Bronchus fibroblast of lung (primary cell): ENCODE data around the gene HMCN2. TPM values are rescaled to one million over a fixed set of nuclear protein-coding genes. Genes with fewer than 3 reads are reported as not detected.

Experiments used
- total RNA-seq: library from RNA; depleted of rRNA; stranded (reverse); fragments of >200 nt; gene quantifications from 2 replicates; pipeline ENCODE4 v1.2.3, GENCODE V29; 2015

HMCN2 gene
- total RNA-seq: not detected in 2 replicates

DNA sequence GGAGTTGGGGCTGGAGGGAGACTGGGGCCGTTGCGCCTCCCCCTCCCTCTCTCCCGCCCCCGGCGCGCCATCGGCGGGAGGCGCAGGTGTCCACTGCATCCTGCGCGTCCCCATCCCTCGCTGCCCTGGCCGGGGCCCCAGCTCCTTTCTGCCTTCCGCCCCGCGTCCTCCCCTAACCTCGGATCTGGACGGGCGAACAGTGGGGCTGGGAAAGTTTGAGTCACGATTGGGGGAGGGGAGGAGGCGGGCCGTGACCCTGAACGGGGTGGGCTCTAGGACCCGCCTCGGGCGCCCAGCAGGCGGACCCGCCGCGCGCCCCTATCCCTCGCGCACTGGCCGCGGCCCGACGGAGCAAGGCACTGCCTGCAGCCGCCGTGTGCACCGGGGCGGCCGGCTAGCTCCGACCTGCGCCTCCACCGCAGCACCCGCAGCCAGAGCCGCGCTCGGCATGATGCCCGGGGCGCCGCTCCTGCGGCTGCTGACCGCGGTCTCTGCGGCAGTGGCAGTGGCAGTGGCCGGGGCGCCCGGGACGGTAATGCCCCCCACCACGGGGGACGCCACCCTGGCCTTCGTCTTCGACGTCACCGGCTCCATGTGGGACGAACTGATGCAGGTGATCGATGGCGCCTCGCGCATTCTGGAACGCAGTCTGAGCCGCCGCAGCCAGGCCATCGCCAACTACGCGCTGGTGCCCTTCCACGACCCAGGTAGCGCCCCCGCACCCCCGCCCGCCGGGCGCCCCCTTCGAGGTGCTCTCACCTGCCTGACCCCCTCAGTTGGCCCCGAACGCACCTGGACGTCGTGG, at the start of gene HMCN2:
HMCN2 (plus strand) TSS at position 330 of the 805 bp plus-strand sequence; CDS start at position 449, 119 bp downstream.

DNA sequence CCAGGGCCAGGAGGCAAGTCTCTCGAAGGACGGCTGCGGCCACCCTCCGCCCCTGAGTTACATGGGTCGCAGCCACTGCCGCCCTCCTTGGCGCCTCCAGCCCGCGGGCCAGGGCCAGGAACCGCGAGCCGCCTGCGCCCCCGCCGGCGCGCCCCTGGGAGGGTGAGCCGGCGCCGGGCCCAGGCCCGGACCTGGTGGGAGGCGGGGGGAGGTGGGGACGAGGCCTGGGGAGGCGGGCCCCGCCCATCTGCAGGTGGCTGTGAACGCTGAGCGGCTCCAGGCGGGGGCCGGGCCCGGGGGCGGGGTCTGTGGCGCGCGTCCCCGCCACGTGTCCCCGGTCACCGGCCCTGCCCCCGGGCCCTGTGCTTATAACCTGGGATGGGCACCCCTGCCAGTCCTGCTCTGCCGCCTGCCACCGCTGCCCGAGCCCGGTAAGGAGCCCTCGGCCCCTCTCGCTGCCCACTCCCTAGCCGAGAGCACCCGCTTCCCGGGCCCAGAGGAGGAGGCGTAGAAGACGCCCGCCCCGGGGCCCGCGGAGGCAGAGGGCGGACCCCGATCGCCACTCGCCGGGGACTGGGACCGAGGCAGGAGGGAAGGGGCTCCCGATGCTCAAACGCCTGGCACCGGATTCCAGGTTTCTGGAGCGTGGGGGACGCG, 179.1 kb downstream of the HMCN2 start, which contains the start of gene ASS1:
ASS1 (plus strand) TSS at position 397 of the 657 bp plus-strand sequence. CDS start 7,268 bp downstream, outside the sequence.

Other genes starting within 250 kb of the HMCN2 start
- gene FNBP1, start 222.6 kb upstream of the HMCN2 start, total RNA-seq: 5.9 and 9.4 TPM in 2 replicates
- 17.1 and 17.5 TPM in 2 replicates for gene GPR107, start 211.9 kb upstream of the HMCN2 start, total RNA-seq
- 32.1 and 32.4 TPM in 2 replicates for gene NCS1, start 93.4 kb upstream of the HMCN2 start, total RNA-seq
- gene ASS1, start 179.2 kb downstream of the HMCN2 start, total RNA-seq: 22.4 and 23.5 TPM in 2 replicates